ENCODE measurements around the gene RAPGEF5. TPM values are rescaled to one million over a fixed set of nuclear protein-coding genes. Genes with fewer than 3 reads are reported as not detected.

Gene RAPGEF5
- polyA plus RNA-seq, 1 of the 3 experiments (the other 2 are of a cell fraction), result 1.2 TPM

- TF ChIP-seq FOXJ3 (CRISPR knock-in tag; IDR thresholded peaks at IDR 0.05) (no peak), EP300 (IDR thresholded peaks at IDR 0.05; ENCODE audit: borderline replicate concordance in 1 of 2, low read depth in 1 of 2, low read length in 1 of 2) (no peak), IRF3 (IDR thresholded peaks at IDR 0.05; ENCODE audit: low read depth, low read length) (no peak), ELF1 (IDR thresholded peaks at IDR 0.05) (no peak), TCF12 (IDR thresholded peaks at IDR 0.05) (no peak), JUND (IDR thresholded peaks at IDR 0.05) (no peak), TAF1 (IDR thresholded peaks at IDR 0.05; ENCODE audit: borderline replicate concordance, low read depth, low read length) (no peak)
- Histone ChIP-seq H3K9me3 (no peaks in the 10 kb centered on the region), H3K4me2 (no peak overlapping the region), H3K4me1 (ENCODE audit: control insufficient read depth in 1 of 2, insufficient read depth in 2 of 2, low read depth in 1 of 2, low read length in 1 of 2) (peaks cover 0 to 13% of the 10 kb centered on the region in 2 experiments; a peak in 2 of 4 replicates), H3K27ac (ENCODE audit: low read depth in 2 of 2, low read length in 1 of 2) (no peak overlapping the region), H3K36me3 (replicated peaks in 1 of 2; ENCODE audit: control insufficient read depth in 1 of 2, insufficient read depth in 2 of 2, low read length in 1 of 2) (no peaks in the 10 kb centered on the region), H3F3A (replicated peaks; ENCODE audit: insufficient read depth) (no peaks in the 10 kb centered on the region), H3K27me3 (ENCODE audit: insufficient read depth) (no peaks in the 10 kb centered on the region), H4K20me1 (ENCODE audit: insufficient read depth) (no peaks in the 10 kb centered on the region), H3K9me2 (no peaks in the 10 kb centered on the region), H2AFZ (ENCODE audit: low read depth) (no peak overlapping the region), H3K79me2 (ENCODE audit: insufficient read depth) (no peaks in the 10 kb centered on the region), H3K4me3 (ENCODE audit: low read depth in 2 of 2, low read length in 1 of 2) (no peak overlapping the region), H3K9ac (no peak overlapping the region)
- no peak for DNase-seq
- CTCF ChIA-PET, result interaction anchor here (2.6 kb wide), 1 partner anchor 145 kb away, joined by 22 read pairs; no protein-coding TSS in a partner anchor
- POLR2A ChIA-PET, result no interaction called here
- WGBS (ENCODE audit: low lambda C conversion rate), result 86% methylated on average over 1 of the region's 1 CpG
These were observed 101.6 kb downstream of the RAPGEF5 start for GRCh38 chr7:22255342-22255741.

DNA sequence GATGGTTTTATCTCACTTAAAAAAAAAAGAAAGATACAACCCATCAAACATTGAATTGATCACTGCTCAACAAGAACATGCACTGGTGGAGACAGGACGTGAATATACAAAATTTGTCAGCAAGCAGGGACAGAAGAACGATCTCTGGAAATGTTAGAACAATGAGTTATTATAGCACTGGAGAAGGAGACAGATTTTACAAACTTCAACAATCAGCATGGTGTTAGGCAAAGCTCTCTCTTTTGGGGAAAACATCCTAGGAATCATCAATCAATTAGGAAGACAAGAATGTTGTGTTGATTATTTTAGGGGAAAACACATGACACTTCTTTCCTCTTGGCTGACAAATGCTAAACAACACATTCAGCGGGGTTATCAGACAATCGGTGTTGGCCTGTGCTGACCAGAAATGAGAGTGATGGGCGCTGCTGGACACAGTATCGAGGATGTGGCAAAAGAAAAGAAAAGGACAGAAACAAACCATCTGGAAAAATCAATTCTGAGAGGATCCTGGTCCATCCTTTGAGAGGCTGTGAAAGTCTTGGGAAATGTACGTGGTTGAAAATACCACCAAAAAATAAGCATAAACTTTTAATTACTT is 103.9 kb downstream of the RAPGEF5 start:
- CTCF ChIA-PET, result interaction anchor here (1.4 to 3.4 kb wide), 2 partner anchors 10 to 142 kb away, joined by 4 to 13 read pairs; no protein-coding TSS in a partner anchor
- DNase-seq, result no peak
- Histone ChIP-seq H3K27me3 (ENCODE audit: insufficient read depth) (no peaks in the 10 kb centered on the region), H3K4me2 (no peak overlapping the region), H3K79me2 (ENCODE audit: insufficient read depth) (no peaks in the 10 kb centered on the region), H2AFZ (ENCODE audit: low read depth) (no peak overlapping the region), H3K9ac (no peak overlapping the region), H4K20me1 (ENCODE audit: insufficient read depth) (no peaks in the 10 kb centered on the region), H3K4me1 (ENCODE audit: control insufficient read depth in 1 of 2, insufficient read depth in 2 of 2, low read depth in 1 of 2, low read length in 1 of 2) (peaks cover 0 to 13% of the 10 kb centered on the region in 2 experiments; a peak in 2 of 4 replicates), H3K27ac (ENCODE audit: low read depth in 2 of 2, low read length in 1 of 2) (no peak overlapping the region), H3F3A (replicated peaks; ENCODE audit: insufficient read depth) (no peaks in the 10 kb centered on the region), H3K36me3 (replicated peaks in 1 of 2; ENCODE audit: control insufficient read depth in 1 of 2, insufficient read depth in 2 of 2, low read length in 1 of 2) (no peaks in the 10 kb centered on the region), H3K9me2 (no peaks in the 10 kb centered on the region), H3K9me3 (no peaks in the 10 kb centered on the region), H3K4me3 (ENCODE audit: low read depth in 2 of 2, low read length in 1 of 2) (no peak overlapping the region)
- POLR2A ChIA-PET, result no interaction called here
- WGBS (ENCODE audit: low lambda C conversion rate), result 80% methylated on average over 7 of the region's 7 CpGs
- no peak for TF ChIP-seq MXI1 (IDR thresholded peaks at IDR 0.05; ENCODE audit: low read depth, low read length)
- no peak for TF ChIP-seq SIN3A (IDR thresholded peaks at IDR 0.05; ENCODE audit: borderline replicate concordance, low read depth, low read length)

DNA sequence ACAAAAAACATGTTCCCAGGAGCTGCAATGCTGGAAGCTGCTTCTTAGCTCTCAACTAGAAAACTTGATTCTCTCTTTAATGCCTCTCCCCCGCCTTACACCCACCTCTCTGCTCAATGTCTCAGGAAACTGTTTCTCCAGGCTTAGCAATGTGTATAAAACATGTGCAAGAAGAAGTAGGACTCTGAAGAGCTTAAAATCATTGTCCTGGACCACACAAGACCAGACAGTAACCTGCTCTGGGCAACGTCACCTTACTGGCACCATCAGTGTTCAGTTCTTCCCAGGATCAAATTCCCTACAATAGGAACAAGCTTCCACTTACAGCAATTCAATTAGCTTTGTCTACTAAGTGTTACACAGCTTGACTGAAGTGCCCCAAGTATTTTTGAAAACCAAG is 104.9 kb downstream of the RAPGEF5 start:
- no peaks in the 10 kb centered on the region for H3K79me2 ChIP-seq (ENCODE audit: insufficient read depth)
- TF ChIP-seq YY1 (IDR thresholded peaks at IDR 0.05; ENCODE audit: low read depth) (no peak), FOSL2 (IDR thresholded peaks at IDR 0.05; ENCODE audit: borderline replicate concordance, low read depth) (no peak), IRF3 (IDR thresholded peaks at IDR 0.05; ENCODE audit: low read depth, low read length) (no peak), USF1 (IDR thresholded peaks at IDR 0.05; ENCODE audit: borderline replicate concordance, low read depth) (no peak), RAD21 (IDR thresholded peaks at IDR 0.05; ENCODE audit: low read length) (no peak), EP300 (IDR thresholded peaks at IDR 0.05; ENCODE audit: borderline replicate concordance in 1 of 2, low read depth in 1 of 2, low read length in 1 of 2) (no peak), CHD2 (IDR thresholded peaks at IDR 0.05; ENCODE audit: low read length, partially characterized antibody) (no peak), SIN3A (IDR thresholded peaks at IDR 0.05; ENCODE audit: borderline replicate concordance, low read depth, low read length) (no peak)
- no peaks in the 10 kb centered on the region for H3K27me3 ChIP-seq (ENCODE audit: insufficient read depth)
- 69% methylated on average over 2 of the region's 2 CpGs for WGBS (ENCODE audit: low lambda C conversion rate)
- peaks cover 0 to 13% of the 10 kb centered on the region in 2 experiments; a peak in 2 of 4 replicates for H3K4me1 ChIP-seq (ENCODE audit: control insufficient read depth in 1 of 2, insufficient read depth in 2 of 2, low read depth in 1 of 2, low read length in 1 of 2)
- POLR2A ChIA-PET, result no interaction called here
- H3K9me3 ChIP-seq, result no peaks in the 10 kb centered on the region
- H3F3A ChIP-seq (replicated peaks; ENCODE audit: insufficient read depth), result no peaks in the 10 kb centered on the region
- H3K9me2 ChIP-seq, result no peaks in the 10 kb centered on the region
- no peak overlapping the region for H3K4me2 ChIP-seq
- H3K27ac ChIP-seq (ENCODE audit: low read depth in 2 of 2, low read length in 1 of 2), result no peak overlapping the region; a peak in 1 of 4 replicates
- no peaks in the 10 kb centered on the region for H3K36me3 ChIP-seq (replicated peaks in 1 of 2; ENCODE audit: control insufficient read depth in 1 of 2, insufficient read depth in 2 of 2, low read length in 1 of 2)
- H4K20me1 ChIP-seq (ENCODE audit: insufficient read depth), result no peaks in the 10 kb centered on the region
- CTCF ChIA-PET, result interaction anchor here (1.0 to 3.4 kb wide), 5 partner anchors 11 to 141 kb away, joined by 3 to 13 read pairs (median 4); no protein-coding TSS in a partner anchor
- no peak for DNase-seq
- no peak overlapping the region for H2AFZ ChIP-seq (ENCODE audit: low read depth)
- H3K9ac ChIP-seq, result no peak overlapping the region
- no peak overlapping the region for H3K4me3 ChIP-seq (ENCODE audit: low read depth in 2 of 2, low read length in 1 of 2)
